Kidney (tissue), 14 donors: ENCODE measurements around the gene MAP3K5. TPM values are rescaled to one million over a fixed set of nuclear protein-coding genes. Genes with fewer than 3 reads are reported as not detected.

ENCODE experiments used
- DNase-seq, 5 donors: peaks; one replicate each; pipeline ENCODE4 v3.0.0-alpha.2; 2013 to 2020
- FAIRE-seq: peaks from 2 replicates; lab custom pipeline; 2012; peaks lifted over from hg19 to GRCh38; lab: Jason Lieb, UNC
- H3K27ac ChIP-seq, 2 donors: one replicate each; pipeline ENCODE4 v1.7.0; 2013; ENCODE audit warnings: low read depth in 2 of 2, low read length in 2 of 2, inconsistent platforms in 1 of 2
- H3K27me3 ChIP-seq: one replicate; pipeline ENCODE4 v1.7.1; 2013; ENCODE audit warnings: low read length, inconsistent platforms; ENCODE audit not compliant: control insufficient read depth, insufficient read depth
- H3K36me3 ChIP-seq, 3 donors: one replicate each; pipeline versions ENCODE4 v1.7.0 to v1.7.1; 2013; ENCODE audit warnings: low read length in 3 of 3, control low read depth in 1 of 3, inconsistent platforms in 1 of 3; ENCODE audit not compliant: insufficient read depth in 3 of 3, control insufficient read depth in 2 of 3
- H3K4me1 ChIP-seq, 3 donors: one replicate each; pipeline versions ENCODE4 v1.7.0 to v1.7.1; 2013; ENCODE audit warnings: low read length in 3 of 3, inconsistent platforms in 1 of 3, low read depth in 1 of 3; ENCODE audit not compliant: control insufficient read depth in 2 of 3, insufficient read depth in 2 of 3
- H3K4me3 ChIP-seq, 3 donors: one replicate each; pipeline versions ENCODE4 v1.7.0 to v1.8.1; 2013; ENCODE audit warnings: low read length in 3 of 3, control low read depth in 1 of 3, inconsistent platforms in 1 of 3
- H3K9ac ChIP-seq, 3 donors: one replicate each; pipeline versions ENCODE4 v1.7.0 to v1.7.1; 2013; ENCODE audit warnings: low read length in 3 of 3, control low read depth in 1 of 3, inconsistent platforms in 1 of 3
- H3K9me3 ChIP-seq, 3 donors: one replicate each; pipeline versions ENCODE4 v1.7.0 to v1.7.1; 2013; ENCODE audit warnings: low read length in 3 of 3, control low read depth in 1 of 3, inconsistent platforms in 1 of 3; ENCODE audit not compliant: control insufficient read depth in 2 of 3, insufficient read depth in 1 of 3
- CTCF ChIP-seq: IDR thresholded peaks from 3 replicates; pipeline ENCODE4 v1.5.1; 2012; ENCODE audit warnings: mild to moderate bottlenecking, moderate library complexity, borderline replicate concordance; ENCODE audit not compliant: insufficient read depth; ENCODE audit errors: extremely low read depth
- intact Hi-C: fragments of 100-400 bp; cut with DNase I; formaldehyde crosslinking; loops from one replicate; pipeline ENCODE4 v1.11.1; 2022
- polyA plus RNA-seq: library from polyadenylated mRNA; stranded (reverse); fragments of 350-450 nt; fragmentation: Illumina TruSeq; extraction: RNeasy Lipid Tissue Mini Kit (QIAGEN cat#74804); gene quantifications from one replicate; pipeline ENCODE4 v1.2.3, GENCODE V29; 2014; ENCODE audit warnings: low read depth, low replicate concordance; ENCODE audit not compliant: insufficient read depth
- total RNA-seq: library from RNA; stranded (reverse); fragmentation: NEBNext Ultra II Directional; extraction: Animal tissue kit (Norgen Biotek cat#: 25700); gene quantifications from one replicate; pipeline ENCODE4 v1.2.1, GENCODE V29; 2021
- donor health status: control.
- donor health status: control.
- donor health status: control.
- donor health status: control.
- donor health status: control.
- donor health status: DM: yes; HTN: yes; CAD: no.
- donor health status: Normal renal cell carcinoma (clear cell type).

Gene MAP3K5
- total and polyA plus RNA-seq, 2 donors from 2014 or later: 5.9 to 32.9 TPM

GRCh38 chr6:136547871-136548270 is 244.4 kb downstream of the MAP3K5 start:
- H3K4me3 ChIP-seq: no peak overlapping the region
- intact Hi-C loops: no loop called here
- no peaks in the 10 kb centered on the region for H3K9me3 ChIP-seq
- H3K27ac ChIP-seq: no peak overlapping the region
- FAIRE-seq (no peak), DNase-seq (no peak)
- H3K36me3 ChIP-seq: no peaks in the 10 kb centered on the region
- no peak for TF ChIP-seq CTCF
- no peak overlapping the region for H3K9ac ChIP-seq
- peaks cover 0 to 13% (median 7%) of the 10 kb centered on the region in 3 donors for H3K4me1 ChIP-seq
- H3K27me3 ChIP-seq: peaks cover 7% of the 10 kb centered on the region

GRCh38 chr6:136547336-136547735 is 244.9 kb downstream of the MAP3K5 start:
- DNase-seq: peak in 2 of 5 donors; percentile 41 to 72
- Histone ChIP-seq H3K4me3 (no peak overlapping the region), H3K27ac (no peak overlapping the region), H3K9ac (no peak overlapping the region), H3K36me3 (no peaks in the 10 kb centered on the region), H3K27me3 (peaks cover 7% of the 10 kb centered on the region), H3K9me3 (no peaks in the 10 kb centered on the region), H3K4me1 (peaks cover 0 to 13% (median 7%) of the 10 kb centered on the region in 3 donors)
- FAIRE-seq: no peak
- peak; percentile 78 for TF ChIP-seq CTCF
- intact Hi-C loops: no loop called here

GRCh38 chr6:136546331-136546730 is 245.9 kb downstream of the MAP3K5 start:
- no peak overlapping the region for H3K4me3 ChIP-seq
- intact Hi-C loops: no loop called here
- no peak overlapping the region for H3K9ac ChIP-seq
- H3K27ac ChIP-seq: no peak overlapping the region
- no peak for TF ChIP-seq CTCF
- no peaks in the 10 kb centered on the region for H3K9me3 ChIP-seq
- peaks cover 0 to 10% (median 7%) of the 10 kb centered on the region in 3 donors for H3K4me1 ChIP-seq
- H3K36me3 ChIP-seq: no peaks in the 10 kb centered on the region
- FAIRE-seq (no peak), DNase-seq (peak in 1 of 5 donors; percentile 14)
- peaks cover 7% of the 10 kb centered on the region for H3K27me3 ChIP-seq

- Histone ChIP-seq H3K9me3 (no peaks in the 10 kb centered on the region), H3K27ac (no peak overlapping the region), H3K4me1 (peaks cover 0 to 21% (median 14%) of the 10 kb centered on the region in 3 donors), H3K4me3 (no peak overlapping the region), H3K36me3 (no peaks in the 10 kb centered on the region), H3K9ac (no peak overlapping the region), H3K27me3 (peaks cover 7% of the 10 kb centered on the region)
- intact Hi-C loops: no loop called here
- FAIRE-seq (no peak), DNase-seq (no peak)
- TF ChIP-seq CTCF: no peak
Observed at GRCh38 chr6:136544326-136544725, 248.0 kb downstream of the MAP3K5 start.
